ENCODE data around the gene SIGLEC14.

- no peak for TF ChIP-seq CTCF (IDR thresholded peaks at IDR 0.05)
- TF ChIP-seq EP300 (IDR thresholded peaks at IDR 0.05), result no peak
Measured at GRCh38 chr19:51607077-51607476, 39.5 kb downstream of the SIGLEC14 start.

Data from sigmoid colon (tissue), 4 donors.